ENCODE measurements around the gene ABCC3.

ABCC3 gene

DNA sequence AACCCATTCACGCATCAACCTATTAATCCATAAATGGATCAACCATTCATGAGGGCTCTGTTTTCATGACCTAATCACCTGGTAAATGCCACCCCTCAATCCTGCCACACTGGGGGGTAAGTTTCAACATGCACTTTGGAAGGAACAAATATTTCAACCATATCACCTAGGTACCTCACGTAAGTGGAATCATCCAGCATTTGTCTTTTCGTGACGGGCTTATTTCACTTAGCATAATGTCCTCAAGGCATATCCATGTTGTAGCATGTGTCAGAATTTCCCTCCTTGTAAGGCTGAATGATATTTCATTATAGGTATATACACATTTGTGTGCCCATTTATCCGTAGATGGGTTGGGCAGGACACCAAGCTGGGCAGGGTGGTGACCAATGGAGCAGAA, 37.4 kb downstream of the ABCC3 start:
- H3K4me3 ChIP-seq (ENCODE audit: control insufficient read depth, low read depth, low read length) = no peak overlapping the region
- no peak for DNase-seq (ENCODE audit: low read depth)
- TF ChIP-seq, protein P1, sequence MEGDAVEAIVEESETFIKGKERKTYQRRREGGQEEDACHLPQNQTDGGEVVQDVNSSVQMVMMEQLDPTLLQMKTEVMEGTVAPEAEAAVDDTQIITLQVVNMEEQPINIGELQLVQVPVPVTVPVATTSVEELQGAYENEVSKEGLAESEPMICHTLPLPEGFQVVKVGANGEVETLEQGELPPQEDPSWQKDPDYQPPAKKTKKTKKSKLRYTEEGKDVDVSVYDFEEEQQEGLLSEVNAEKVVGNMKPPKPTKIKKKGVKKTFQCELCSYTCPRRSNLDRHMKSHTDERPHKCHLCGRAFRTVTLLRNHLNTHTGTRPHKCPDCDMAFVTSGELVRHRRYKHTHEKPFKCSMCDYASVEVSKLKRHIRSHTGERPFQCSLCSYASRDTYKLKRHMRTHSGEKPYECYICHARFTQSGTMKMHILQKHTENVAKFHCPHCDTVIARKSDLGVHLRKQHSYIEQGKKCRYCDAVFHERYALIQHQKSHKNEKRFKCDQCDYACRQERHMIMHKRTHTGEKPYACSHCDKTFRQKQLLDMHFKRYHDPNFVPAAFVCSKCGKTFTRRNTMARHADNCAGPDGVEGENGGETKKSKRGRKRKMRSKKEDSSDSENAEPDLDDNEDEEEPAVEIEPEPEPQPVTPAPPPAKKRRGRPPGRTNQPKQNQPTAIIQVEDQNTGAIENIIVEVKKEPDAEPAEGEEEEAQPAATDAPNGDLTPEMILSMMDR (IDR thresholded peaks at IDR 0.05; ENCODE audit: control insufficient read depth, insufficient read depth, low read depth, low read length, missing control alignments) = no peak

DNA sequence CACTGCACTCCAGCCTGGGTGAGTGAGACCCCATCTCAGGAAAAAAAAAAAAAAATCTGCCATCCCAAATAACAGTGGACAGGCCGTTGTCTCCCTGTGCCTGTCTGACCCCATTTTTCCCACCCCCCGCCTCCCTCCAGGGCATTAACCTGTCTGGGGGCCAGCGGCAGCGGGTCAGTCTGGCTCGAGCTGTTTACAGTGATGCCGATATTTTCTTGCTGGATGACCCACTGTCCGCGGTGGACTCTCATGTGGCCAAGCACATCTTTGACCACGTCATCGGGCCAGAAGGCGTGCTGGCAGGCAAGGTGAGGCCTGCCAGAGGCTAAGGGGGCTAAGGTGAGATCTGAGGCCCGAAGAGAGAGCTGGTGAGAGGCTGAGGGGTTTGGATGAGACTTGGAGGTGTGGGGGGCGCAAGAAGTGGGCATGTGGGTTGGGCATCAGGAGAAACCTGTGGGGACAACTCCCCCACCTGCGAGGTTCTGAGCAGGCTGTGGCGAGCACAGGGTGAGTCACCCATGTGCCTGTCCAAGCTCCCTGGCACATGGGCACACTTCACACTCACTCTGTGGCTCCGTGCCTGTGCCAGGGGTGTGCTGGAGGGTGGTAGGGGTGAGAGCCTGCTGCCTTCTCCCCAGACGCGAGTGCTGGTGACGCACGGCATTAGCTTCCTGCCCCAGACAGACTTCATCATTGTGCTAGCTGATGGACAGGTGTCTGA, 38.3 kb downstream of the ABCC3 start:
- no peak overlapping the region for H3K4me3 ChIP-seq (ENCODE audit: control insufficient read depth, low read depth, low read length)
- TF ChIP-seq, protein P1 (IDR thresholded peaks at IDR 0.05; ENCODE audit: control insufficient read depth, insufficient read depth, low read depth, low read length, missing control alignments) = no peak
- no peak for DNase-seq (ENCODE audit: low read depth)

DNA sequence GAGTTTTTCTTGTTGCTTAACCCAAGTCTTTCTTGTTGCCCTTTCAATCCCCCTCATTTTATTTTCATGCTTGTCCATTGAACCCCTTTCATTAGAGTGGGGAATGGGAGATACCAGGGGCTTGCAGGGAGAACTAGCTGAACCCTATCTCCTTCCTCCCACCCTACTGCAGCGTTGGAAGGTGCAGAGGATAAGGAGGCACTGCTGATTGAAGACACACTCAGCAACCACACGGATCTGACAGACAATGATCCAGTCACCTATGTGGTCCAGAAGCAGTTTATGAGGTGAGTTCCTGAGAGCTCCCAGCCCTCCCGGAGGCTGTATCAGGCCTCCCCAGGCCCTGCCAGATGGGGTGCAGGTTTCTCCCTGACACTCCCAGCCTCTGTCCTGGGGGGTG, 40.5 kb downstream of the ABCC3 start:
- H3K4me3 ChIP-seq (ENCODE audit: control insufficient read depth, low read depth, low read length) = no peak overlapping the region
- DNase-seq (ENCODE audit: low read depth) = no peak
- TF ChIP-seq, protein P1 (IDR thresholded peaks at IDR 0.05; ENCODE audit: control insufficient read depth, insufficient read depth, low read depth, low read length, missing control alignments) = no peak

DNA sequence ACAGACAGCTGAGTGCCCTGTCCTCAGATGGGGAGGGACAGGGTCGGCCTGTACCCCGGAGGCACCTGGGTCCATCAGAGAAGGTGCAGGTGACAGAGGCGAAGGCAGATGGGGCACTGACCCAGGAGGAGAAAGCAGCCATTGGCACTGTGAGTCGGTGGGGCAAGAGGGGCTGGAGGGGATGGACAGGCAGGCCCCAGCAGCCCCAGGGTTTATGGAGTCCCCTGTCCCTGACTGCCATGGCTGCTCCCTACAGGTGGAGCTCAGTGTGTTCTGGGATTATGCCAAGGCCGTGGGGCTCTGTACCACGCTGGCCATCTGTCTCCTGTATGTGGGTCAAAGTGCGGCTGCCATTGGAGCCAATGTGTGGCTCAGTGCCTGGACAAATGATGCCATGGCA, 40.9 kb downstream of the ABCC3 start:
- no peak overlapping the region for H3K4me3 ChIP-seq (ENCODE audit: control insufficient read depth, low read depth, low read length)
- TF ChIP-seq, protein P1 (IDR thresholded peaks at IDR 0.05; ENCODE audit: control insufficient read depth, insufficient read depth, low read depth, low read length, missing control alignments) = no peak
- DNase-seq (ENCODE audit: low read depth) = no peak

DNA sequence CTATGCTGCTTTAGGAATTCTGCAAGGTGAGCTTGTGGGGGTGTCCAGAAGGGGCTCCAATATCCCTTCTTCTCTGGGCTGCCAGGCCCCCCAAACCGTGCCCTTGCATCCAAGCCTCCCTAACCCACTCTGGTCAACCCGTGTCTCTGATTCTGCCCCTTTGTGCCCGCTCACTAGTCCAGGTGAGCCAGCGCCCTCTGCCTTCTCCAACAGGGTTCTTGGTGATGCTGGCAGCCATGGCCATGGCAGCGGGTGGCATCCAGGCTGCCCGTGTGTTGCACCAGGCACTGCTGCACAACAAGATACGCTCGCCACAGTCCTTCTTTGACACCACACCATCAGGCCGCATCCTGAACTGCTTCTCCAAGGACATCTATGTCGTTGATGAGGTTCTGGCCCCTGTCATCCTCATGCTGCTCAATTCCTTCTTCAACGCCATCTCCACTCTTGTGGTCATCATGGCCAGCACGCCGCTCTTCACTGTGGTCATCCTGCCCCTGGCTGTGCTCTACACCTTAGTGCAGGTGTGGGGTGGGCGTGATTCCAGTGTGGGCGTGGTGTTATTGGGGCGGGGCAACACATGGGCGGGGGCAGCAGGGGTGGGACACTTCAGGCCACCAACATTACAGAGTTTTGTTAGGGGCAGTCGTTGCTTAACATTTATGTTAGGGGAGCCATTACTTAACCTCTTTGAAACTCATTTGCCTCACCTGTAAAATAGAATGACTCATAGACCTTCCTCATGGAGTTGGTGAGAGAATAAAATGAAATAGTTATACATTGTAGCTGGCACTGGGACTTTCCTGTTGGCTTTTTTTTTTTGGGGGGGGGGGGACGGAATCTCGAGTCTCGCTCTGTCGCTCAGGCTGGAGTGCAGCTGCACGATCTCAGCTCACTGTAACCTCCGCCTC, 41.6 kb downstream of the ABCC3 start:
- H3K4me3 ChIP-seq (ENCODE audit: control insufficient read depth, low read depth, low read length) = no peak overlapping the region
- TF ChIP-seq, protein P1 (IDR thresholded peaks at IDR 0.05; ENCODE audit: control insufficient read depth, insufficient read depth, low read depth, low read length, missing control alignments) = no peak
- DNase-seq (ENCODE audit: low read depth) = no peak

DNA sequence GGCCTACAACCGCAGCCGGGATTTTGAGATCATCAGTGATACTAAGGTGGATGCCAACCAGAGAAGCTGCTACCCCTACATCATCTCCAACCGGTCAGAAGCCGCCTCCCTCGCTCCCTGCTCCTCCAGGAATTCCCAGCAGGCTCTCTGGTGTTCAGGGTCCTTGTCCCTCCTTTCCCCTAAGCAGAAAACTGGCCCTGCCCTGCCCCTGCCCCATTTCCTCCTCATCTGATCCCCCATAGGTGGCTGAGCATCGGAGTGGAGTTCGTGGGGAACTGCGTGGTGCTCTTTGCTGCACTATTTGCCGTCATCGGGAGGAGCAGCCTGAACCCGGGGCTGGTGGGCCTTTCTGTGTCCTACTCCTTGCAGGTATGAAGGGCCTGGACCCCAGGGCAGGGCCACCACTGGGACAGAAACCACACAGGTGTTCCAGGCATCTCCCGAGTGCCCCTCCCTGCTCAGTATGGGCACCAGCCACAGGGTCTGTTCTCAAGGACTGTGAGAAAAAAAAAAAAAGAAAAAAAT, 43.2 kb downstream of the ABCC3 start:
- H3K4me3 ChIP-seq (ENCODE audit: control insufficient read depth, low read depth, low read length) = no peak overlapping the region
- TF ChIP-seq, protein P1 (IDR thresholded peaks at IDR 0.05; ENCODE audit: control insufficient read depth, insufficient read depth, low read depth, low read length, missing control alignments) = no peak
- no peak for DNase-seq (ENCODE audit: low read depth)
